ENCODE data around the gene BAHD1. TPM values are rescaled to one million over a fixed set of nuclear protein-coding genes. Genes with fewer than 3 reads are reported as not detected.

BAHD1 gene
- total and polyA plus RNA-seq, 9 donors: 14.8 to 67.3 (median 40.1) TPM

DNA sequence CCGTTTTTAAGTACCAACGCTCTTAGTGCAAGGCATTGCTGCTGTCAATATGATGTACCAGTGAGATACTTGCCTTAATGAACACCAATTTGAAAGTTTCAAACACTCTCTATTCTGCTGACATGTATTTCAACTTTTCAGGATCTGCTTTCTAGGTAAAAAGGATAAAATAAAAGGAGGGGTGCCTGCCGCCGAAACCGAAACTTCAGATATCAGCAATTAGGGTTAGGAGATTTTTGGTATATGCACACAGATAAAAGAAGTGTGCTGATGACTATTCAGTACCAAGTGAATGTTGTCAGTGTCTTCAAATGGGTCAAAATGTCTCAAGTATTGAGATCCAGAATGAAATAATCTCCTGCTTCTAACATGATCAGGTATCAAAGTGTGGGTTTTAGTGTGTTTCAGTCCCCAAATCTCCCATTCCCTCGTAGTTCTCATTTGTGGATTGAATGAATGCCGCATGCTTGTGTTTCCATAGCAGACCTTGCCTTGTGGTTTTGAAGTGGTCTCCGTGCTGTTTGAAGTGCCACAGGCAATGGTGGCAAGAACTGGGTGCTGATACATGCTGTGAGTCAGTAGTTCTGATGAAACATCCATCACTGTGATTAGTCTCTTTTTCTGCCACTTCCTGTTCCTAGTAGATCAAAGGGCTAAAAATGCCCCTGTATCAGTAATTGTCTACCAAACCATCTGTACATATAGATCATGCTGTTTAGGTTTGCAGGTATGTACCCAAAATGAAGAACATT, 52.5 kb downstream of the BAHD1 start:
- Histone ChIP-seq H3K4me1 (ENCODE audit: insufficient read depth) (no peaks in the 10 kb centered on the region), H3K36me3 (no peaks in the 10 kb centered on the region), H3K27me3 (no peaks in the 10 kb centered on the region), H3K4me3 (no peak overlapping the region), H3K9me3 (no peaks in the 10 kb centered on the region), H3K27ac (no peak overlapping the region)
- intact Hi-C loops (cut with DNase I): no loop called here
- WGBS, 3 donors: 85 to 90% (median 86%) methylated on average over 8 of the region's 8 CpGs
- TF ChIP-seq EP300 (IDR thresholded peaks at IDR 0.05) (no peak), CTCF (IDR thresholded peaks at IDR 0.05) (no peak), POLR2A (IDR thresholded peaks at IDR 0.05) (no peak)
- no peak for DNase-seq

- Histone ChIP-seq H3K4me1 (ENCODE audit: insufficient read depth) (no peaks in the 10 kb centered on the region), H3K27me3 (no peaks in the 10 kb centered on the region), H3K4me3 (no peak overlapping the region), H3K9me3 (no peaks in the 10 kb centered on the region), H3K27ac (no peak overlapping the region), H3K36me3 (no peaks in the 10 kb centered on the region)
- TF ChIP-seq EP300 (IDR thresholded peaks at IDR 0.05) (no peak), POLR2A (IDR thresholded peaks at IDR 0.05) (no peak), CTCF (IDR thresholded peaks at IDR 0.05) (no peak)
- 92 to 93% (median 92%) methylated on average over 2 of the region's 2 CpGs for WGBS, 3 donors
- no peak for DNase-seq
- intact Hi-C loops (cut with DNase I): no loop called here
These were observed 54.8 kb downstream of the BAHD1 start for GRCh38 chr15:40495516-40495915.

- no peaks in the 10 kb centered on the region for H3K9me3 ChIP-seq
- intact Hi-C loops (cut with DNase I): no loop called here
- TF ChIP-seq POLR2A (IDR thresholded peaks at IDR 0.05) (no peak), CTCF (IDR thresholded peaks at IDR 0.05) (no peak), EP300 (IDR thresholded peaks at IDR 0.05) (no peak)
- no peak overlapping the region for H3K4me3 ChIP-seq
- no peaks in the 10 kb centered on the region for H3K27me3 ChIP-seq
- WGBS, 3 donors: 49 to 68% (median 51%) methylated on average over 5 of the region's 5 CpGs
- no peaks in the 10 kb centered on the region for H3K36me3 ChIP-seq
- H3K27ac ChIP-seq: no peak overlapping the region
- DNase-seq: no peak
- H3K4me1 ChIP-seq (ENCODE audit: insufficient read depth): no peaks in the 10 kb centered on the region
These were observed 57.7 kb downstream of the BAHD1 start for GRCh38 chr15:40498418-40498817.

- H3K27me3 ChIP-seq: no peaks in the 10 kb centered on the region
- no peak for DNase-seq
- 70 to 82% (median 72%) methylated on average over 4 of the region's 4 CpGs for WGBS, 3 donors
- no peaks in the 10 kb centered on the region for H3K36me3 ChIP-seq
- no peaks in the 10 kb centered on the region for H3K9me3 ChIP-seq
- no peak overlapping the region for H3K27ac ChIP-seq
- intact Hi-C loops (cut with DNase I): no loop called here
- H3K4me3 ChIP-seq: no peak overlapping the region
- H3K4me1 ChIP-seq (ENCODE audit: insufficient read depth): no peaks in the 10 kb centered on the region
- TF ChIP-seq POLR2A (IDR thresholded peaks at IDR 0.05): no peak
- TF ChIP-seq EP300 (IDR thresholded peaks at IDR 0.05): no peak
- no peak for TF ChIP-seq CTCF (IDR thresholded peaks at IDR 0.05)
These were observed 58.1 kb downstream of the BAHD1 start for GRCh38 chr15:40498891-40499290.

All from ovary (tissue), 9 donors.